GM12892 (cell line): ENCODE data around the gene CLN6.

Source experiments
- POLR2A ChIP-seq: IDR thresholded peaks from 2 replicates; pipeline ENCODE4 v1.6.1; 2011; ENCODE audit warnings: low read depth, low read length, control low read depth
- POLR2AphosphoS5 ChIP-seq: IDR thresholded peaks from 2 replicates; pipeline ENCODE4 v1.6.1; 2011; ENCODE audit warnings: low read depth, low read length, control low read depth
- TAF1 ChIP-seq: IDR thresholded peaks from 2 replicates; pipeline ENCODE4 v1.6.1; 2011; ENCODE audit warnings: low read depth, mild to moderate bottlenecking, control low read depth, low read length, borderline replicate concordance

- no peak for TF ChIP-seq POLR2A
- no peak for TF ChIP-seq TAF1
- TF ChIP-seq POLR2AphosphoS5: no peak
Measured at GRCh38 chr15:68278345-68278594, 48.7 kb upstream of the CLN6 start.
